ENCODE results near the gene VWA3A. TPM values are rescaled to one million over a fixed set of nuclear protein-coding genes. Genes with fewer than 3 reads are reported as not detected.

VWA3A gene
- total RNA-seq, 1 donor from 2014 or later, result 0.27 TPM

GRCh38 chr16:22188267-22188594, 95.9 kb downstream of the VWA3A start:
- Mint-ChIP-seq H3K9me3 (ENCODE audit: unreplicated experiment) (no peaks in the 10 kb centered on the region), H3K4me1 (ENCODE audit: unreplicated experiment) (peaks cover 24% of the 10 kb centered on the region), H3K27me3 (ENCODE audit: unreplicated experiment) (peaks cover 3% of the 10 kb centered on the region), H3K36me3 (ENCODE audit: unreplicated experiment) (no peaks in the 10 kb centered on the region), H3K27ac (ENCODE audit: unreplicated experiment) (no peak overlapping the region), H3K4me3 (ENCODE audit: unreplicated experiment) (no peak overlapping the region)
- no peak for DNase-seq (ENCODE audit: extremely low spot score, unreplicated experiment)
- TF ChIP-seq CTCF (IDR thresholded peaks at IDR 0.05), result no peak

GRCh38 chr16:22188595-22189442, 96.5 kb downstream of the VWA3A start:
- Mint-ChIP-seq H3K4me1 (ENCODE audit: unreplicated experiment) (peaks cover 24% of the 10 kb centered on the region), H3K36me3 (ENCODE audit: unreplicated experiment) (no peaks in the 10 kb centered on the region), H3K9me3 (ENCODE audit: unreplicated experiment) (no peaks in the 10 kb centered on the region), H3K4me3 (ENCODE audit: unreplicated experiment) (peak overlapping the region; percentile 50), H3K27ac (ENCODE audit: unreplicated experiment) (no peak overlapping the region), H3K27me3 (ENCODE audit: unreplicated experiment) (peaks cover 3% of the 10 kb centered on the region)
- peak; percentile 89 for TF ChIP-seq CTCF (IDR thresholded peaks at IDR 0.05)
- no peak for DNase-seq (ENCODE audit: extremely low spot score, unreplicated experiment)

GRCh38 chr16:22189473-22190080, 97.2 kb downstream of the VWA3A start:
- Mint-ChIP-seq H3K4me1 (ENCODE audit: unreplicated experiment) (peaks cover 24% of the 10 kb centered on the region), H3K36me3 (ENCODE audit: unreplicated experiment) (no peaks in the 10 kb centered on the region), H3K4me3 (ENCODE audit: unreplicated experiment) (peak overlapping the region; percentile 91), H3K27me3 (ENCODE audit: unreplicated experiment) (peaks cover 3% of the 10 kb centered on the region), H3K9me3 (ENCODE audit: unreplicated experiment) (no peaks in the 10 kb centered on the region), H3K27ac (ENCODE audit: unreplicated experiment) (peak overlapping the region; percentile 27)
- DNase-seq (ENCODE audit: extremely low spot score, unreplicated experiment), result no peak
- TF ChIP-seq CTCF (IDR thresholded peaks at IDR 0.05), result no peak

- Mint-ChIP-seq H3K9me3 (ENCODE audit: unreplicated experiment) (no peaks in the 10 kb centered on the region), H3K27ac (ENCODE audit: unreplicated experiment) (peak overlapping the region; percentile 100), H3K27me3 (ENCODE audit: unreplicated experiment) (peaks cover under 1% of the 10 kb centered on the region), H3K36me3 (ENCODE audit: unreplicated experiment) (no peaks in the 10 kb centered on the region), H3K4me1 (ENCODE audit: unreplicated experiment) (peaks cover 24% of the 10 kb centered on the region), H3K4me3 (ENCODE audit: unreplicated experiment) (peak overlapping the region; percentile 91)
- no peak for TF ChIP-seq CTCF (IDR thresholded peaks at IDR 0.05)
- DNase-seq (ENCODE audit: extremely low spot score, unreplicated experiment), result peak; percentile 85
Observed at GRCh38 chr16:22190081-22190775, 97.9 kb downstream of the VWA3A start.
